SK-N-MC (cell line): ENCODE results near the gene SLC6A11.

Experiments used
- EZH2 ChIP-seq: fragments of 200-600 bp; sonication (generic); IDR thresholded peaks from one replicate; pipeline ENCODE4 v1.6.1; 2017; ENCODE audit warnings: antibody characterized with exemption
- FOXP2 ChIP-seq: optimal IDR thresholded peaks from 2 replicates; pipeline ENCODE3; 2011; ENCODE audit warnings: mild to moderate bottlenecking, moderate library complexity; ENCODE audit not compliant: insufficient read depth; ENCODE audit errors: extremely low read length, control extremely low read depth
- POLR2AphosphoS5 ChIP-seq: IDR thresholded peaks from 2 replicates; pipeline ENCODE4 v1.6.1; 2012; ENCODE audit warnings: mild to moderate bottlenecking, low read depth, low read length, borderline replicate concordance

DNA sequence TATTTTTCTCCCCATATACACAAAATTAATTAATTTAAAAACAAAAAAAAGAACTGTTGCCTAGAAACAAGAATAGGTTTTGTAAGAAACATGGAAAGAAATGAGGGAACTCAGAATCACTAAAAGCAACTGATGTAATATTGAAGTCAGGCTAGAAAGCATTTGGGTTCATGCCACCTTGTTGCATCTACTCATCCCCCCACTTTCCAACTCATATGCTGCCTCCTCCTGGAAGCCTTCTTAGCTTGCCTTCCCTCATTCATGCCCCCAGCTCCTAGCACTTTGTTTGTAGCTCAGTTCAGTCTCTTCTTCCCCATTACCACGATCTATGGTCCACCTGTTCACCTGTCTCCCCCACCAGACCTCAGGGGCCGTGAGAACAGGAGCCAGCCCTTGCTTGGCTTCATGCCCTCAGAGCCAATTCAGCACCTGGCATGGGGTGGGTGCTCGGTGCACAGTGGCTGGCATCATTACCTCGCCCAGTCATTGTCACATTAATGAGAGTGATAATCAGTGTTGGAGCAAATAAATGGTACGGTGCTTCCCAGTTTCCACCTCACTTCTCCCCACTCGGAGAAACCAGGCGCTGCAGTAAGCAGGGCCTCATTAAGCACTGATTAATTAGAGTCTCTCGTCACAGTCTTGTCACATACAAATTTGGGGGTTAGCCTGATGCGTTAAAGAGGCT lies 114.1 kb downstream of the SLC6A11 start:
- TF ChIP-seq EZH2 (no peak), POLR2AphosphoS5 (no peak), FOXP2 (no peak)
